NCI-H146 (cell line): ENCODE results near the gene UNC45B.
"Not testable (repeated sequence)": the region's sequence is repeated elsewhere in the genome, so short reads cannot be mapped to it uniquely, and the experiment has no call there.

Experiments used
- DNase-seq: peaks from one replicate; lab custom pipeline; 2025; lab: John Stamatoyannopoulos, UW

UNC45B gene

GRCh38 chr17:35214631-35215273 lies 67.1 kb downstream of the UNC45B start:
- DNase-seq, result no peak

GRCh38 chr17:35217107-35217506 lies 69.5 kb downstream of the UNC45B start:
- DNase-seq, result no peak

GRCh38 chr17:35218915-35219314 lies 71.3 kb downstream of the UNC45B start:
- DNase-seq, result no peak

GRCh38 chr17:35222452-35222851 lies 74.8 kb downstream of the UNC45B start:
- DNase-seq, result no peak

- DNase-seq, result no peak
Measured at GRCh38 chr17:35224436-35224835, 76.8 kb downstream of the UNC45B start.

- DNase-seq, result no peak
Measured at GRCh38 chr17:35227546-35227945, 79.9 kb downstream of the UNC45B start.

GRCh38 chr17:35229638-35230037 lies 82.0 kb downstream of the UNC45B start:
- no peak for DNase-seq

GRCh38 chr17:35234315-35234714 lies 86.7 kb downstream of the UNC45B start:
- not testable (repeated sequence) for DNase-seq

GRCh38 chr17:35235289-35235688 lies 87.7 kb downstream of the UNC45B start:
- no peak for DNase-seq

GRCh38 chr17:35235917-35236316 lies 88.3 kb downstream of the UNC45B start:
- DNase-seq, result no peak

- DNase-seq, result no peak
Measured at GRCh38 chr17:35236821-35237220, 89.2 kb downstream of the UNC45B start.

- no peak for DNase-seq
Measured at GRCh38 chr17:35238821-35239220, 91.2 kb downstream of the UNC45B start.
